Effector CD4-positive, alpha-beta T cell (primary cell): ENCODE data around the gene SRL.
"Not testable (repeated sequence)": the region's sequence is repeated elsewhere in the genome, so short reads cannot be mapped to it uniquely, and the experiment has no call there.

ENCODE experiments used
- DNase-seq: peaks from one replicate; pipeline ENCODE4 v3.0.0-alpha.2; 2020

The SRL gene

GRCh38 chr16:4158143-4159093, 83.5 kb downstream of the SRL start:
- no peak for DNase-seq

- no peak for DNase-seq
These were observed 84.5 kb downstream of the SRL start for GRCh38 chr16:4157376-4157825.

GRCh38 chr16:4156503-4156902, 85.4 kb downstream of the SRL start:
- not testable (repeated sequence) for DNase-seq

GRCh38 chr16:4153364-4153763, 88.5 kb downstream of the SRL start:
- DNase-seq, result not testable (repeated sequence)

GRCh38 chr16:4152267-4152666, 89.6 kb downstream of the SRL start:
- DNase-seq, result no peak

- no peak for DNase-seq
These were observed 94.6 kb downstream of the SRL start for GRCh38 chr16:4147236-4147635.

- DNase-seq, result peak; percentile 7
These were observed 99.6 kb downstream of the SRL start for GRCh38 chr16:4142268-4142667.

GRCh38 chr16:4141604-4142003, 100.3 kb downstream of the SRL start:
- no peak for DNase-seq

- DNase-seq, result no peak
These were observed 101.2 kb downstream of the SRL start for GRCh38 chr16:4140652-4141051.

GRCh38 chr16:4139968-4140367, 101.9 kb downstream of the SRL start:
- no peak for DNase-seq
